GM18873 (cell line): ENCODE data around the gene MISP.
"Not testable (repeated sequence)": the region's sequence is repeated elsewhere in the genome, so short reads cannot be mapped to it uniquely, and the experiment has no call there.

Experiments used
- ATAC-seq: cut with Tn5 transposase; IDR thresholded peaks from one replicate; pipeline ENCODE4 v1.9.1; 2021; ENCODE audit warnings: mild to moderate bottlenecking, moderate library complexity, moderate number of reproducible peaks; ENCODE audit not compliant: unreplicated experiment, low FRiP score

The MISP gene

DNA sequence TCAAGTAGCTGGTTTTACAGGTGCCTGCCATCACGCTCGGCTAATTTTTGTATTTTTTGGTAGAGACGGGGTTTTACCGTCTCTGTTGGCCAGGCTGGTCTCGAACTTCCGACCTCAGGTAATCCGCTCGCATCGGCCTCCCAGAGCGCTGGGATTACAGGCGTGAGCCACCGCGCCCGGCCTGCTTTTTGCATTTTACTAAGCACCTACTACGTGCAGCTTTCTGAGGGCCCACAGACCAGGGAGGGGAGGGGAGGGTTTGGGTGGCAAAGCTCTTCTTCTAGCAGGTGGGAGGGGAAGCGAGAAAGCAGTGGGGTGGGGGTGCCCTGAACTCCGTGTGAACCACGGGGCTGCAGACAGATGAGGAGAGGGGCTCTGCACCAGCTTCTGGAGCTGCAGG, 27.2 kb upstream of the MISP start:
- no peak for ATAC-seq

- no peak for ATAC-seq
These were observed 25.3 kb upstream of the MISP start for GRCh38 chr19:725461-726089.

DNA sequence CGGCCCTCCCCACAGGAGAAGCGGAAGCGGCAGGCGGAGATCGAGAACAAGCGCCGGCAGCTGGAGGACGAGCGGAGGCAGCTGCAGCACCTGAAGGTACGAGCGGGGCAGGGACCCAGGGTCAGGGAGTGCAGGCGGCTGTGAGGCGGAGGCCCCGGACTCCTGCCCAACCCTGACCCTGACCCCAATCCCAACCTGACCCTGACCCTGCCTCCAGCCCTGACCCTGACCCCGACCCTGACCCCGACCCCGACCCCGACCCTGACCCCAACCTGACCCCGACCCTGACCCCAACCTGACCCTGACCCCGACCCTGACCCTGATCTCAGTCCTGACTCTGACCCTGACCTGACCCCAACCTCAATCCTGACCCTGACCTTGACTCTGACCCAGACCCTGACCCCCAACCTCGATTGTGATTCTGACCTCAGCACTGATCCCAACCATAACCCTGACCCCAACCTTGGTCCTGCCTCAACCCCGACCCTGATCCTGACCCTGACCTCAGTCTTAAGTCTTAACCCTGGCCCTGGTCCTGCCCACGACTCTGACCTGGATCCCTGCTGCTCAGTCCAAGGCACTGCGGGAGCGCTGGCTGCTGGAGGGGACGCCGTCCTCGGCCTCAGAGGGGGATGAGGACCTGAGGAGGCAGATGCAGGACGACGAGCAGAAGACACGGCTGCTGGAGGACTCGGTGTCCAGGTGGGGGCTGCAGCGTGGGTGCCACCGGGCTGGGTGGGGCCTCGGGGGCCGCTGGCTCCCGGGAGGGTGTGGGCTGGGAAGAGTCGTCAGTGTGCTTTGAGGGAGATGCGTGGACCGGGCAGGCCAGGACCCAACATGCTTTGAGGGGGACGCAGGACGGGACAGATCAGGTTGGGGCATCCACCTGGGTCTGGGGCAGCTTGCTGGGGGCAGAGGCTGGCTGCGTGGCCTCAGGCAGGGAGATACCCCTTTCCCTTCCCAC, 23.6 kb upstream of the MISP start:
- no peak for ATAC-seq

- no peak for ATAC-seq
These were observed 22.9 kb upstream of the MISP start for GRCh38 chr19:728011-728410.

DNA sequence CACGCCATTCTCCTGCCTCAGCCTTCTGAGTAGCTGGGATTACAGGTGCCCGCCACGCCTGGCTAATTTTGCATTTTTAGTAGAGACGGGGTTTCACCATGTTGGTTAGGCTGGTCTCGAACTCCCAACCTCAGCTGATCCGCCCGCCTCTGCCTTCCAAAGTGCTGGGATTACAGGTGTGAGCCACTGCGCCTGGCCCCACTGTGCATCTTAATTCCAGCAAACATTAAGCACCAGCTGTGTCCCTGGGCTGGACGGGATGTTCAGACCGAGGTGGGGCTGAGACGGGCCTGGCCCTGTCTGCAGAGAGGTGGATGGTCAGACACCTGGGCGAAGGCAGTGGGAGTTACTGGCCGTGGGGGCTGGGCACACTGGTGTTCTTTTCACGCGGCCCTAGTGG, 21.3 kb upstream of the MISP start:
- ATAC-seq, result not testable (repeated sequence)

DNA sequence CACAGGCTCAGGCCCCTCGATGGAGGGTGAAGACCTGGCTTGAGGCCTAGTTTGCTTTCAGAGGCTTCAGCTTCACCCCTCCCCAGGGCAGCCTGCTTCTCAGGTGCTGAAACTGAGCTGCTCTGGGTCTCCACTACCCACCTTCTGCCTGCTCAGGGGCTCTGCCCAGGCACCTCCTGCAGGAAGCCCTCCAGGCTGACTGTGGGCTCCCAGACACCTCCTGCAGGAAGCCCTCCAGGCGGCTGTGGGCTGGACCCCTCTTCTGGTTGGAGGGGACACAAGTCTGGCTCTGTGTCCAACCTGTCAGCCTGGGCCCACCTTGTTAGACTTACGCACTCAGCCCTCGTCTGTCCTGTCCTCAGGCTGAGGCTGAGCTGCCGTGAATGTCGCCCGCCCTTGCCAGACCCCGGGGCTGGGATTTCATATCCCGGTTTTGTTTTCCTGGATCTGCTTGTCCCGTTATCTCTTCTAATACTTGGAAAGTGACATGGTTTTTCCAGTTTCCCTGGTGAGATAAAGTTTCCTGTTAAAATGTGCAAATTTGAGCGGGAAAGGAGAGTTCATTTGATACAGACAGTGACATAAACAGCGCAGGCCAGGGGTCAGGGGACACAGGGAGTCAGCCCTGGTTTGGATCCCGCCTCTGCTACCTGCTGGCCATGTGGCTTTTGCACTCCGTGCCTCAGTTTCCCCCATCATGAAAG, 20.8 kb upstream of the MISP start:
- ATAC-seq, result no peak

DNA sequence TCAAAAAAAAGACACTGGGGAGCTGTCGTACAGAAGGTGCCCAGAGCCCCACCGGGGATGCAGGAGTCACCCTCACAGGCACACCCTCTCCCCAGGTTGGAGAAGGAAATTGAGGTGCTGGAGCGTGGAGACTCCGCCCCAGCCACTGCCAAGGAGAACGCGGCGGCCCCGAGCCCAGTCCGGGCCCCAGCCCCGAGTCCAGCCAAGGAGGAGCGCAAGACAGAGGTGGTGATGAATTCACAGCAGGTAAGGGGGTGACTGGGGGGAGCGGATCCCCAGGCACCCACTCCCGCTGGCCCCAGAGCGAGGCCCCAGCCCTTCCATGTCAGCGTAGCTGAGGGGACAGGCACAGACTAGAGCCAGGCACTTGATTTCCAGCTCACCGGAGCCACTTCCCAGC, 19.9 kb upstream of the MISP start:
- no peak for ATAC-seq

- ATAC-seq, result no peak
These were observed 18.5 kb upstream of the MISP start for GRCh38 chr19:732148-733069.

DNA sequence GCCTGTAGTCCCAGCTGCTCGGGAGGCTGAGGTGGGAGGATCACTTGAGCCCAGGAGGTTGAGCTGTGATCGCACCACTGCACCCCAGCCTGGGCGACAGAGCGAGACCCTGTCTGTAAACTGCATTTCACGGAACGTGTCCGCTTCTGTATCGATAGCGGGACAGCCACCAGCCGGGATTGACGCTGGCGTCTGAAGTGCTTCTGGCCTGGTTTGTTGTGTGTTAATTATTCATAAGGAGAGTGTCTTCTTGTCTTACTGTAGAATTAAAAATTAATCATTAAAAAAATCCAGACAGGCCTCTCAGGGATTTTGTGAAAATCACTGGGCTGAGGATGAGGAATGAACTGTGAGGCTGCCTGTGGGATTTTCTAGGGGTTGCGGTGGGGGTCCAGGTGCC, 16.2 kb upstream of the MISP start:
- no peak for ATAC-seq

- ATAC-seq, result no peak
These were observed 14.8 kb upstream of the MISP start for GRCh38 chr19:736125-736524.

DNA sequence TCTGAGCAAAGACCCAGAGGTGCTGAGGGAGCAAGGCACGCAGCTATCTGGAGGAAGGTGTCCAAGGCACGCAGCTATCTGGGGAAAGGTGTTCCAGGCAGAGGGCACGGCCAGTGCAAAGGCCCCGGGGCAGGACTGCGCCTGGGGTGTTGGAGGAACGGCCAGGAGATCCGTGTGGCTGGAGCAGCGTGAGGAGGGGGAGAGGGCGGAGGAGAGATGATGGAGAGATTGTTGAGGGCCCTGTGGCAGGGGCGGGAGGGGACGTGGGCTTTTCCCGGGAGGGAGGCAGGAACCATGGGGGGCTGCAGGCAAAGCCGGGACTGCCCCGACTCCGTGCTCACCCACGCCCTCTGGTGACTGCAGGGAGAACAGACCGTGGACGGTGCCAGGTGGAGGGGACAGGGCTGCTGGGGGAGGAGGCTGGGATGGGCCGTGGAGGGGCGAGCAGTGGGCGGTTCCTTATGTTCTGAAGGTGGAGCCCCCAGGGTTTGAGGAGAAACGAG, 13.3 kb upstream of the MISP start:
- no peak for ATAC-seq

GRCh38 chr19:738509-739128, 12.3 kb upstream of the MISP start:
- no peak for ATAC-seq

- ATAC-seq, result no peak
These were observed 10.8 kb upstream of the MISP start for GRCh38 chr19:739998-740715.

GRCh38 chr19:740816-741505, 10.0 kb upstream of the MISP start:
- not testable (repeated sequence) for ATAC-seq

DNA sequence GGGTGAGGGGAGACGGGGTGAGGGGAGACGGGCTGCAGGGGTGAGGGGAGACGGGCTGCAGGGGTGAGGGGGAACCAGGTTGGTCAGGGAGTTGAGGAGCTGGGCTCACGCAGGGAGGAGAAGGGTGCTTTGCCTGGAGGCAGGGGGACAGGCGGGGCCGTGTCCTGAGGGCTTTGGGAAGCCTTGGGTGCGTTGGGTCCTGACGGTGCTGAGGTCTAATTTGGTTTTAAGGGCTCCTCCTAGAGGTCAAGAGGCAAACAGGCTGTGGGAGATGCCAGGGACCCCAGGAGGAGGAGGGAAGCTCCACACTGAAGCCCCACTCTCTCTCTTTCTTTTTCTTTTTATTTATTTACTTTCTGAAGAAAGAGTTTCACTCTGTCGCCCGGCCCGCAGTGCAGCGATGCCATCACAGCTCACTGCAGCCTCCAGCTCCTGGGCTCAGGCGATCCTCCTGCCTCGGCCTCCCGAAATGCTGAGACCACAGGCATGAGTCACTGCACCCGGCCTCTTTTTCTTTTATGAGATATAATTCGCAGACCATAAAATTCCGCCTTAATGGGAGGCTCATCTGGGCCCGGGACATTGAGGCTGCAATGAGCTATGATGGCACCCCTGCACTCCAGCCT, 9.3 kb upstream of the MISP start:
- ATAC-seq, result no peak

GRCh38 chr19:742540-743075, 8.3 kb upstream of the MISP start:
- no peak for ATAC-seq

- no peak for ATAC-seq
These were observed 7.7 kb upstream of the MISP start for GRCh38 chr19:743168-743687.
